GM10847 (cell line): ENCODE data around the gene ST7.

Source experiments
- POLR2A ChIP-seq: IDR thresholded peaks from 2 replicates; pipeline ENCODE4 v1.6.1; 2011; ENCODE audit not compliant: insufficient read length; ENCODE audit errors: extremely low read depth

Gene ST7

GRCh38 chr7:117124591-117125220 lies 171.4 kb downstream of the ST7 start:
- TF ChIP-seq POLR2A: no peak

GRCh38 chr7:117126676-117127075 lies 173.4 kb downstream of the ST7 start:
- TF ChIP-seq POLR2A: no peak

GRCh38 chr7:117127585-117128168 lies 174.4 kb downstream of the ST7 start:
- TF ChIP-seq POLR2A: no peak

GRCh38 chr7:117129521-117129955 lies 176.2 kb downstream of the ST7 start:
- no peak for TF ChIP-seq POLR2A

GRCh38 chr7:117130262-117130661 lies 177.0 kb downstream of the ST7 start:
- no peak for TF ChIP-seq POLR2A

- TF ChIP-seq POLR2A: no peak
These were observed 179.2 kb downstream of the ST7 start for GRCh38 chr7:117132321-117133120.

GRCh38 chr7:117133125-117133524 lies 179.8 kb downstream of the ST7 start:
- TF ChIP-seq POLR2A: no peak

GRCh38 chr7:117134411-117134810 lies 181.1 kb downstream of the ST7 start:
- TF ChIP-seq POLR2A: no peak

- TF ChIP-seq POLR2A: no peak
These were observed 181.7 kb downstream of the ST7 start for GRCh38 chr7:117134889-117135552.

GRCh38 chr7:117135553-117135891 lies 182.2 kb downstream of the ST7 start:
- no peak for TF ChIP-seq POLR2A

GRCh38 chr7:117137868-117138267 lies 184.6 kb downstream of the ST7 start:
- TF ChIP-seq POLR2A: no peak

GRCh38 chr7:117138495-117138894 lies 185.2 kb downstream of the ST7 start:
- TF ChIP-seq POLR2A: no peak

GRCh38 chr7:117138981-117139380 lies 185.7 kb downstream of the ST7 start:
- no peak for TF ChIP-seq POLR2A

- no peak for TF ChIP-seq POLR2A
These were observed 186.2 kb downstream of the ST7 start for GRCh38 chr7:117139397-117139984.

- no peak for TF ChIP-seq POLR2A
These were observed 187.6 kb downstream of the ST7 start for GRCh38 chr7:117140921-117141320.

- TF ChIP-seq POLR2A: no peak
These were observed 189.8 kb downstream of the ST7 start for GRCh38 chr7:117143066-117143465.

GRCh38 chr7:117143580-117143979 lies 190.3 kb downstream of the ST7 start:
- TF ChIP-seq POLR2A: no peak
